SU-DHL-6 (cell line): ENCODE measurements around the gene FAT1.

Experiments used
- H2AFZ ChIP-seq: fragments of 200-600 bp; sonication (generic); 2 replicates; pipeline ENCODE4 v1.6.1; 2014; ENCODE audit warnings: low read depth, mild to moderate bottlenecking, moderate library complexity, mixed read lengths, antibody characterized with exemption, low read length; ENCODE audit not compliant: severe bottlenecking
- H3F3A ChIP-seq: fragments of 200-600 bp; shearing (Covaris generic); 2 replicates; pipeline ENCODE4 v1.6.0; 2016; ENCODE audit warnings: antibody characterized with exemption, mild to moderate bottlenecking; ENCODE audit not compliant: insufficient read depth
- H3K27ac ChIP-seq: fragments of 200-600 bp; sonication (generic); 2 replicates; pipeline ENCODE4 v1.5.1; 2016; ENCODE audit warnings: low read depth, mild to moderate bottlenecking, low read length, moderate library complexity, mixed read lengths
- H3K27me3 ChIP-seq: fragments of 200-600 bp; sonication (generic), shearing (Covaris generic); 2 replicates; pipeline ENCODE4 v1.6.0; 2014; ENCODE audit warnings: mild to moderate bottlenecking, low read length
- H3K36me3 ChIP-seq: fragments of 200-600 bp; sonication (generic); 2 replicates; pipeline ENCODE4 v1.6.1; 2014; ENCODE audit warnings: mild to moderate bottlenecking, low read length, mixed read lengths
- H3K4me2 ChIP-seq: fragments of 300-600, 200-600 bp; shearing (Covaris generic), sonication (generic); 2 replicates; pipeline ENCODE4 v1.6.0; 2014; ENCODE audit warnings: low read length, low read depth, mild to moderate bottlenecking; ENCODE audit not compliant: poor library complexity, severe bottlenecking
- H3K4me3 ChIP-seq: fragments of 200-600 bp; sonication (generic); 2 replicates; pipeline ENCODE4 v1.5.1; 2014; ENCODE audit warnings: antibody characterized with exemption, low read length, mild to moderate bottlenecking, mixed read lengths; ENCODE audit not compliant: insufficient read depth, poor library complexity, severe bottlenecking
- H3K79me2 ChIP-seq: fragments of 200-600 bp; sonication (generic); 2 replicates; pipeline ENCODE4 v1.6.1; 2014; ENCODE audit warnings: mild to moderate bottlenecking, low read length, moderate library complexity; ENCODE audit not compliant: insufficient read depth
- H3K9ac ChIP-seq: fragments of 200-600 bp; sonication (generic); 2 replicates; pipeline ENCODE4 v1.7.0; 2014; ENCODE audit warnings: mild to moderate bottlenecking, low read length
- H3K9me2 ChIP-seq: fragments of 200-600 bp; sonication (generic); replicated peaks from 2 replicates; pipeline ENCODE4 v1.6.1; 2014; ENCODE audit warnings: low read length; ENCODE audit not compliant: insufficient read depth
- H3K9me3 ChIP-seq: fragments of 200-600 bp; sonication (generic); 2 replicates; pipeline ENCODE4 v1.6.1; 2014; ENCODE audit warnings: low read length, mixed read lengths; ENCODE audit not compliant: insufficient read depth
- H4K20me1 ChIP-seq: fragments of 200-600 bp; sonication (generic); 2 replicates; pipeline ENCODE4 v1.6.1; 2014; ENCODE audit warnings: low read depth, mild to moderate bottlenecking, antibody characterized with exemption, low read length, moderate library complexity, mixed read lengths
- CTCF ChIP-seq: fragments of 200-600 bp; sonication (generic); IDR thresholded peaks from one replicate; pipeline ENCODE4 v1.5.1; 2017; ENCODE audit warnings: antibody characterized with exemption, mild to moderate bottlenecking, low read length, moderate library complexity; ENCODE audit not compliant: insufficient read depth, poor library complexity, severe bottlenecking
- EZH2phosphoT487 ChIP-seq: fragments of 200-600 bp; sonication (generic), shearing (Covaris generic); conservative IDR thresholded peaks from 2 replicates; pipeline ENCODE4 v1.6.1; 2018; ENCODE audit warnings: mild to moderate bottlenecking, antibody characterized with exemption, low read length, moderate library complexity, mixed read lengths

The FAT1 gene

GRCh38 chr4:186619088-186619487 lies 104.6 kb downstream of the FAT1 start:
- Histone ChIP-seq H3K4me3 (no peak overlapping the region), H2AFZ (no peak overlapping the region), H3K9me3 (no peaks in the 10 kb centered on the region), H3F3A (no peaks in the 10 kb centered on the region), H3K27ac (no peak overlapping the region), H3K79me2 (no peaks in the 10 kb centered on the region), H3K27me3 (no peaks in the 10 kb centered on the region), H3K9ac (no peak overlapping the region), H3K4me2 (no peak overlapping the region), H3K36me3 (no peaks in the 10 kb centered on the region), H3K9me2 (no peaks in the 10 kb centered on the region), H4K20me1 (no peaks in the 10 kb centered on the region)
- TF ChIP-seq EZH2phosphoT487 = no peak
- TF ChIP-seq CTCF = no peak

GRCh38 chr4:186617921-186618320 lies 105.7 kb downstream of the FAT1 start:
- Histone ChIP-seq H3K36me3 (no peaks in the 10 kb centered on the region), H3K27ac (no peak overlapping the region), H3K9me3 (no peaks in the 10 kb centered on the region), H3F3A (no peaks in the 10 kb centered on the region), H3K27me3 (no peaks in the 10 kb centered on the region), H4K20me1 (no peaks in the 10 kb centered on the region), H3K4me2 (no peak overlapping the region), H2AFZ (no peak overlapping the region), H3K79me2 (no peaks in the 10 kb centered on the region), H3K4me3 (no peak overlapping the region), H3K9ac (no peak overlapping the region), H3K9me2 (no peaks in the 10 kb centered on the region)
- TF ChIP-seq EZH2phosphoT487 = no peak
- no peak for TF ChIP-seq CTCF

GRCh38 chr4:186607490-186607889 lies 116.2 kb downstream of the FAT1 start:
- no peaks in the 10 kb centered on the region for H3K9me2 ChIP-seq
- H3K36me3 ChIP-seq = no peaks in the 10 kb centered on the region
- H3K4me3 ChIP-seq = no peak overlapping the region
- no peak overlapping the region for H2AFZ ChIP-seq
- no peak for TF ChIP-seq EZH2phosphoT487
- no peak for TF ChIP-seq CTCF
- no peaks in the 10 kb centered on the region for H3K27me3 ChIP-seq
- H3K9ac ChIP-seq = no peak overlapping the region
- no peak overlapping the region for H3K4me2 ChIP-seq
- H3K79me2 ChIP-seq = no peaks in the 10 kb centered on the region
- H3K9me3 ChIP-seq = no peaks in the 10 kb centered on the region
- no peak overlapping the region for H3K27ac ChIP-seq
- no peaks in the 10 kb centered on the region for H4K20me1 ChIP-seq
- no peaks in the 10 kb centered on the region for H3F3A ChIP-seq

- Histone ChIP-seq H4K20me1 (no peaks in the 10 kb centered on the region), H3K9me2 (no peaks in the 10 kb centered on the region), H3K4me3 (no peak overlapping the region), H3K27ac (no peak overlapping the region), H3K4me2 (no peak overlapping the region), H2AFZ (no peak overlapping the region), H3K27me3 (no peaks in the 10 kb centered on the region), H3K79me2 (no peaks in the 10 kb centered on the region), H3K9ac (no peak overlapping the region), H3K9me3 (no peaks in the 10 kb centered on the region), H3F3A (no peaks in the 10 kb centered on the region), H3K36me3 (no peaks in the 10 kb centered on the region)
- no peak for TF ChIP-seq CTCF
- TF ChIP-seq EZH2phosphoT487 = no peak
Observed at GRCh38 chr4:186606591-186606992, 117.1 kb downstream of the FAT1 start.
